Retina (tissue), 1 donor: ENCODE measurements around the gene IFITM10.
"Not testable (repeated sequence)": the region's sequence is repeated elsewhere in the genome, so short reads cannot be mapped to it uniquely, and the experiment has no call there.

Experiments
- DNase-seq: peaks from one replicate; pipeline ENCODE4 v3.0.0-alpha.2; 2016

IFITM10 gene

DNA sequence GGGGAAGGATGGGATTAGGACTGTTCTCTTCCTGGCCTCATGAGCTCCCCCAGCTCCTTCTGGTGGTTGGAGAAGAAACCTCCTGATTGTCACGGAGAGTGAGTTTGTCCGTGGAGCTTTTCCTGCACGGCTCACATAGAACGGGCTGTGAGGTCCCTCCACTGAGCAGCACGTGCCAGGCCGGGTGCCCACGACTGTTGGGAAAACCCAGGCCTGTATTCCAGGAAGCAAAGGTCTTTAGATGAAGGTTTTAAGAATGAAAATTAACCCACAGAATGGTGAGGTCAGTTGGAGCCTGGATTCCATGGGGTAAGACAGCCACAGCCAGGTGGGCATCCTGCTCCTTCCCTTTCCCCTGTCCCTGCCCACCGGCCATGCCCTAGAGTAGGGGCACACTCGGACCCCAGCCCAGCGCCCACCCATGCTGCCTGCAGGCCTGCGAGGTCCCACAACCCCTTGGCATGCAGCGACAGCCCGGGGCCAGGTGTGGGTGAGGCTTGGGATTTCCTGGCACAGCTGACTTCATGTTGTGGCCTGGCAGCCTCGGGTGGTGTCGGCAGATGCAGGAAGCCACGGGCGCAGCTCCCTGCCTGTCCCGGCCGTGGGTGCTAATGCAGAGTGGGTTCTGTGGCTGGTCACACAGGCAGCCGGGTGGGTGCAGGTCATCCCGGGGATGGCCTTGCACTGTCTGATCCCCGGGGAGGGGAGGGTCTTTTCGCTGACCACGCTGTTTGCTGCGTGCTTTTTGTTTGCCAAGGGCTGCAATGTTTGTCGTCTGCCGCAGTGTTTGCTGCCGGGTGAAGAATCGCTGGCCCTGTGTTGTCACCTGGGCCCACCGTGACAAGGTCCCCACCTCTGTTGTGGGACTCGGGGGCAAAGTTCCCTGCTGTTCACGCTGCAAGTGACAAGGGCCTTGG lies 60.9 kb downstream of the IFITM10 start:
- DNase-seq = not testable (repeated sequence)

DNA sequence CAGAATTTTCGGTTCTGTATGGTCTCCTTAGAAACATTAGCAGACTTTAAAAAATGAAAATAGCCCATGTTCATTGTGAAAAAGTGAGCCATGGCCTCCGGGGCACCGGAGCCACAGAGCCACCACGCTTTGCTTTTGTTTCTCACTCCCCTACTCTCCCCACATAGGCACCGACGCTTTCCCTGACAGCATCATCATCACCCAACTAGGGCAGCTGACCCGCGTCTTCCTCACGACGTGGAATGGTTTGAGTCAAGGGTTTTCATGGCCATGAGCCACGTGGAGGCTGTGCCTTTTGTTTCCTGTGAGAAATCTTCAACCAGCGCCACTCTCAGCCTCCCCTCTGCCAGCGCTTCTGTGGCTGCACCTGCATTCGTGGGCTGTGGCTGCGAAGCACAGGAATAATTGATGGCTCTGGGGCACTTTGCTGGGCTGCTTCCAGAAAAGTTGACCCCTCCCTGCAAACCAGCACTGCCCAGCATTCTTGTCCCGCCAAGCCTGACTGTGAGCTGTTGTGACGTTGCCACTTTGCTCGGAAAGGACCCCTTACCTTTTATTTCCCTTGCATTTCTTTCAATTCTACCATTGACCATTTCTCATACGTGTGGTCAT lies 62.0 kb downstream of the IFITM10 start:
- not testable (repeated sequence) for DNase-seq

DNA sequence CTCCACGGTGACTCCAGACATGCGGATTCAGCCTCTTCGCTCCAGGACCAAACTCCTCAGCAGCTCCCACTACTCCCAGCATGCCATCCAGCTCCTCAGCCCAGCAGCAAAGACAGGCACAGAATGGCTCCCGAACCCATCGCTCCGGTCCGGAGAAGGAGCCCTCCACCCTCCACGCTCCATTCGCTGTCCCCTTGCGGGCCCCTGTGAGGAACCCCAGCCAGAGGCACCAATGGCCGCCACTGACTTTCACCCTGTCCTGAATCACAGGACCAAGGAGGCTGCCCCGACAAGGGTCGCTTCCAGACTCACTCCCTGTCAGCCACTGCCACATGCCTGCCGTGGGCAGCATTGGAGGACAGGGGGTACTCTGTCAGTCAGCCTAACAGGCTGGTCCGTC lies 64.2 kb downstream of the IFITM10 start:
- not testable (repeated sequence) for DNase-seq

DNA sequence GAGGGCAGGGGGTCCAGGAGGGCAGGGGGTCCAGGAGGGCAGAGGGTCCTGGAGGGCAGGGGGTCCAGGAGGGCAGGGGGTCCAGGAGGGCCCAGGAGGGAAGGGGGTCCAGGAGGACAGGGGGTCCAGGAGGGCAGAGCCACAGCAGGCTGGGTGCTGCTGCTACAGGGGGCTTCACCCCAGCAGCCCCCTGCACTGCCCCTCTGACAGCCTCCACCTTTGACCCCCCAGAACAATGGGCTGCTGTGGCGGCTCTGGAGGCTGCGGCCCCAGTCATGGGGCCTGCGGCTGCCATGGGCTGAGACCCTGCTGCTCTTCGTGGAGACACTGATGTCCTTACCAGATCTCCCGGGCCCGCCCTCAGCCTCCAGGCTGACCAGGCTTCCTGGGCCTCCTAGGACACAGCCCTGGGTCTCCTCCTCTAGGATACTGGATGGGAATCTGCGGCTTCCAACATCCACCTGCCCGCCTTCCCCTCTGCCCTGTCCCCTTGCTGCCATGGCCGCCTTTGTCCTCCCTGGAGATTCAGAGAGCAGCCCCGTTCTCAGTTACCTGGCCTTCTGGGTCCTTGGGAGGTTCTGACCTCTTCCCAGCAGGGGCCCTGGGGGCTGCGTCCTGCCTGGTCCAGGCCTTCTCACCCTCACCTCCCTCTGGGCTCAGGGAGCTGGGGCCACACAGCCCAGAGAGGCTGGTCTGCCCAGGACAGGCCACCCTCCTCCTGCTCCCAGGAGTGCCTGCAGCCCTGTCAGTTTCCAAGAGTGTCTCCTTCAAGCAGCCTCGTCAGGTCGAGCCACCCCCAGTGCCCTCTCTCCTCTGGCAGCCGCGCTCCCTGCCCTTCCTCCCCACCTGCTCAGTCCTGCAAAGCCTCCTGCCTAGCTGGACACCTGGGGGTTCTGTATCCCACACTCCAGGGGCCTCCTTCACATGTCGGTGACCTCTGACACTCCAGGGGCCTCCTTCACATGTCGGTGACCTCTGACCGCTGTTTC lies 65.2 kb downstream of the IFITM10 start:
- not testable (repeated sequence) for DNase-seq

DNA sequence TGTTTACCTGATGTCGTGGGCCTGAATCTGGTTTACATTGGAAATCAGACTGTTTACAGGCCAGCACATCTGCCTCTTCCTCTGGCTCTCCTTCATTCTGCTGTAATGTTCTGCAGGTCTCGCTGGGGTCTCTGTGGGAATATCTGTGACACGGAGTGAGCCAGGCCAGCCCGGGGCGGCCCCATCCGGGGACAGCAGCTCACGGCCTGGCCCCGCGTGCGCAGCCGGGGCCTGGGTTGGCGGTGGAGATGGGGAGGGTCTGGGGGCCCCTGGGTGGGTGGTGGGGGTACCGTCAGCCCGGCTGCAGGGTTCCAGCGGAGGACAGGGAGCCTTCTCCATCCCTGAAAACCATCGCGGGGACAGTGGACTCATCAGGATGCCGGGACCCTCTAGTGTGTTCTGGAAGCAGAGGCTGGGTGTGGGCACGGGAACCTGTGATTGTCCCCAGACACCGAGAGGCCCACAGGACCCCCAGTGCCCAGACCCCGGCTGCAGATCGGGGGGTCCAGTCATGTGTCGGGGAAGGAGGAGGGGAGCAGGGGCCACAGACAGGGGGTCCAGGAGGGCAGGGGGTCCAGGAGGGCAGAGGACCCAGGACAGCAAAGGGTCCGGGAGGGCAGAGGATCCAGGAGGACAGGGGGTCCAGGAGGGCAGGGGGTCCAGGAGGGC lies 66.4 kb downstream of the IFITM10 start:
- DNase-seq = not testable (repeated sequence)

DNA sequence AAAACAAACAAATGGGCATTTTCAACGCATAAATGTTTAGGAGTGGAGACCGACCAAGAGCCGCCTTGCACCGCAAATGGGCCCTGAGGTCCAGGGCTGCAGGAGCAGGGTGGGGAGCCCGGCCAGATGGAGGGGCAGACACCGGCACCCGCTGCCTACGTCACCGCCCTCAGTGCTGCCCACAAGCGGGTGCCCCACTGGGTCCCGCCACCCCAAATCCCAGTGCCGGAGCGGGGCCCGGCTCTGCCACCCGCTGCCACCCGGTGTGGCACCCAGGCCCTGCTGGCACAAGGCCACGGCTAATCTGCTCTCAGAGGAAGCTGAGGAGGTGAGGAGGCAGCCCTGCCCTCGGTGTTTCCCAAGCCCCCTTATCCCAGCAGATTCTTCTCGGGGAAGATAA lies 67.2 kb downstream of the IFITM10 start:
- DNase-seq = not testable (repeated sequence)
